Osteocyte (in vitro differentiated cells): Measurements from ENCODE around the gene ERFL. TPM values are rescaled to one million over a fixed set of nuclear protein-coding genes. Genes with fewer than 3 reads are reported as not detected.

Experiments
- DNase-seq: peaks from one replicate; pipeline ENCODE4 v3.0.0; 2021; ENCODE audit warnings: mixed read lengths; ENCODE audit not compliant: unreplicated experiment; ENCODE audit errors: extremely low spot score
- H3K27ac Mint-ChIP-seq: one replicate; pipeline ENCODE4 v1.8.0; 2021; ENCODE audit warnings: mild to moderate bottlenecking, mixed read lengths; ENCODE audit not compliant: unreplicated experiment
- H3K27me3 Mint-ChIP-seq: one replicate; pipeline ENCODE4 v1.8.0; 2021; ENCODE audit warnings: mixed read lengths; ENCODE audit not compliant: unreplicated experiment
- H3K36me3 Mint-ChIP-seq: one replicate; pipeline ENCODE4 v1.8.0; 2021; ENCODE audit warnings: mixed read lengths; ENCODE audit not compliant: unreplicated experiment
- H3K4me1 Mint-ChIP-seq: one replicate; pipeline ENCODE4 v1.8.0; 2021; ENCODE audit warnings: mixed read lengths; ENCODE audit not compliant: unreplicated experiment
- H3K4me3 Mint-ChIP-seq: one replicate; pipeline ENCODE4 v1.8.0; 2021; ENCODE audit warnings: mild to moderate bottlenecking, moderate library complexity, mixed read lengths; ENCODE audit not compliant: unreplicated experiment
- H3K9me3 Mint-ChIP-seq: one replicate; pipeline ENCODE4 v1.8.0; 2021; ENCODE audit warnings: mixed read lengths; ENCODE audit not compliant: unreplicated experiment
- CTCF ChIP-seq: fragments of 200-600 bp; sonication (generic); IDR thresholded peaks from 2 replicates; pipeline ENCODE4 v1.5.0; 2021; ENCODE audit warnings: antibody characterized with exemption, mild to moderate bottlenecking, moderate library complexity
- total RNA-seq: library from RNA; stranded (reverse); gene quantifications from 2 replicates; pipeline ENCODE4 v1.2.1, GENCODE V29; 2021

ERFL gene
- total RNA-seq, 1 donor from 2014 or later = 0.38 TPM

DNA sequence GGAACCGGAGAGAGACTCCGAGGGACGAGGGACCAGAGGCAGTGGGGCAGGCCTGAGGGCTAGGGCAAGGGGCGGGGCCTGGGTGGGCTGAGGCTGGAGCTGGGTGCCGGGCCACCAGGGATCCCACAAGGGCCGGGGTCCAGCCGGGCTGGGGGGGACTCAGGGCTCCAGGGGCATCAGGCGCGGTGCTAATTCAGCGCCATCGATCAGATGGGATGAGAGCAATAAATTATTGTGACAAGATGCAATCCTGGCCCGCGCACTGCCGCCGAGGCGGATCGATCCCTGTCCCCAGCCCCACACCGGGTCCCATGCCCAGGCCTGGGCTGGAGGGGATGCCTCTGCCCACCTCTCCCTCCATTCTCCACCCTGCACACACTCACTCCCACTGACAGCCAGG, 5.7 kb downstream of the ERFL start:
- Mint-ChIP-seq H3K27ac (no peak overlapping the region), H3K4me1 (no peaks in the 10 kb centered on the region), H3K27me3 (peaks cover 14% of the 10 kb centered on the region), H3K36me3 (no peaks in the 10 kb centered on the region), H3K4me3 (no peak overlapping the region), H3K9me3 (no peaks in the 10 kb centered on the region)
- no peak for DNase-seq
- no peak for TF ChIP-seq CTCF

DNA sequence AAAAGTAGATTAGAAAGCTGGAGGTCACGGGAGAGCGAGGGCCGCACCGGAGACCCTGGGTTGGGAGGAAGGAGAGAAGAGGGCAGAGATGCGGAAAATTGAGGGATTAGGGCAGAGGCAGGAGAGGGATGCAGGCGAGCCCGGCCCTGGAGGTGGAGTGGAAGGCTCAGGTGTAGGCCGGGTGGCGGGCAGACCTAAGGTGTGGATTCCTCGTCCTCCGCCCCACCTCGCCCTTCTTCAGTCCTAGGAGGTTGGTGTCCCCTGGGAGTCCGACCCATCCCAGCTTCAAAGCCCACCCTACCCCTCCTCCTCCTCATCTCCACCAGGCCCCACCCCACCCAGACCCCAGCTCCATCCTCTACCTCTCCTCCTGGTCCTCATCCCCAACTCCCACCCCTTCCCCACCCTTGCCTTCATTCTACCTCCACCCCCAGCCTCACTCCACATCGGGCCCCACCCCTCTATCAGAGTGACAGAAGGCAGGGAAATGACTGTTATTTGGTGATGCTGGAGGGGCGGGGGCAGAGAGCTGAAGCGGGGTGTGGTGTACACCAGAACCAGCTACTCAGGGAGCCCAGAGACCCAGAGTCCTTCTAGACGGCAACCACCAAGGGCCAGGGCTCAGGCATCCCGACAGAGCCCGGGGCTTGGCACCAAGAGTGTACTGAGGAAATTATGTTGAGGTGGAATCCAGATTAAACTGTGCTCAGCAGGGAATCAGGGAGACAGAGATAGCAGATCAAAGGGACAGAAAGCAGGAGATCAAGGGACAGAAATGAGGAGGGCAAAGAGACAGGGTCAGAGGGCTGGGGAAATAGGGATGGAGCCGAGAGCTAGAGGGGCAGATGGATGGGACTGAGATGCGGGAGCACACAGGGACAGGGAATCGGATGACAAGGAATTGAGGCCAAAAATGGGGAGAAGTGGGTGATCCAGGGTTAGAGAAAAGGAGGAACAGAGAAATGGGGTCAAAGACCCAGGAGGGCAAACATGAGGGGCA, 6.4 kb downstream of the ERFL start:
- Mint-ChIP-seq H3K36me3 (no peaks in the 10 kb centered on the region), H3K9me3 (no peaks in the 10 kb centered on the region), H3K4me3 (no peak overlapping the region), H3K27ac (no peak overlapping the region), H3K27me3 (peaks cover 14% of the 10 kb centered on the region), H3K4me1 (no peaks in the 10 kb centered on the region)
- TF ChIP-seq CTCF = no peak
- DNase-seq = no peak

DNA sequence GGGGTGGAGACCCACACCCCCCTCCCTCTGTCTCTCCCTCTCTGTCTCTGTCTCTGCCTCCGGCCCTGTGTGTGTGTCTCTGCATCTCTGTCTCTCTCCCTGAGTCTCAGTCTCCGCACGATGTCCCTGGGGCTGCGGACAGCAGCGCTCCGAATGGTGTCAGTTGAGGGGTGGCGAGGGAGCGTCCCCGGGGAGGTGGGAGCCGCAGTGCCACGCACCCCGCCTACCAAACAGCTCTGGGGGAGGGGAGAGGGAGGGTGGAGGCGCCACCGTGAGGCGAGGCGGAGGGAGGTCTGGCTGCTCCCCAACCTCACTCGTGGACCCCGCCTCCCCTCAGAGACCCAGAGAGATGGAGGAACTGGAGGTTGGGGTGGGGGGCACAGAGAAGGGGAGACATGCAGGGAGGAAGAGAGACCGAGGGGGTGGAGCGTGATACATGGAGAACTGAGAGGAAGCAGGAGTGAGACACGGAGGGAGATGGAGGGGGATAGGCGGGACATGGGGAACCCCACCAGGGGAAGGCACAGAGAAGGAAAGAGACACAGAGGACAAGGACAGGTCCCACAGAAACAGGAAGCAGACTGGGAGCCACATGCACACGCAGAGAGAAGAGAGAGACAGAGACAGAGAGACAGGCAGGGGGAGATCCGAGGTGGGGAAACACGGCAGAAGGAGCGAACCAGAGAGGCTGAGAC, 7.2 kb downstream of the ERFL start:
- no peaks in the 10 kb centered on the region for H3K4me1 Mint-ChIP-seq
- H3K27ac Mint-ChIP-seq = no peak overlapping the region
- H3K27me3 Mint-ChIP-seq = peaks cover 14% of the 10 kb centered on the region
- no peaks in the 10 kb centered on the region for H3K36me3 Mint-ChIP-seq
- no peaks in the 10 kb centered on the region for H3K9me3 Mint-ChIP-seq
- H3K4me3 Mint-ChIP-seq = no peak overlapping the region
- no peak for TF ChIP-seq CTCF
- no peak for DNase-seq

GRCh38 chr19:41919948-41920712, 8.1 kb downstream of the ERFL start:
- Mint-ChIP-seq H3K27ac (no peak overlapping the region), H3K36me3 (no peaks in the 10 kb centered on the region), H3K4me1 (no peaks in the 10 kb centered on the region), H3K9me3 (no peaks in the 10 kb centered on the region), H3K27me3 (peaks cover 14% of the 10 kb centered on the region), H3K4me3 (no peak overlapping the region)
- no peak for DNase-seq
- TF ChIP-seq CTCF = no peak
